ENCODE results near the gene MXRA8. TPM values are rescaled to one million over a fixed set of nuclear protein-coding genes. Genes with fewer than 3 reads are reported as not detected.
"Not testable (repeated sequence)": the region's sequence is repeated elsewhere in the genome, so short reads cannot be mapped to it uniquely, and the experiment has no call there.

MXRA8 gene
- total RNA-seq, 3 donors from 2014 or later (not counting 1 experiment from before 2014, with no cell fraction given): 0.26 TPM; not detected in 2

DNA sequence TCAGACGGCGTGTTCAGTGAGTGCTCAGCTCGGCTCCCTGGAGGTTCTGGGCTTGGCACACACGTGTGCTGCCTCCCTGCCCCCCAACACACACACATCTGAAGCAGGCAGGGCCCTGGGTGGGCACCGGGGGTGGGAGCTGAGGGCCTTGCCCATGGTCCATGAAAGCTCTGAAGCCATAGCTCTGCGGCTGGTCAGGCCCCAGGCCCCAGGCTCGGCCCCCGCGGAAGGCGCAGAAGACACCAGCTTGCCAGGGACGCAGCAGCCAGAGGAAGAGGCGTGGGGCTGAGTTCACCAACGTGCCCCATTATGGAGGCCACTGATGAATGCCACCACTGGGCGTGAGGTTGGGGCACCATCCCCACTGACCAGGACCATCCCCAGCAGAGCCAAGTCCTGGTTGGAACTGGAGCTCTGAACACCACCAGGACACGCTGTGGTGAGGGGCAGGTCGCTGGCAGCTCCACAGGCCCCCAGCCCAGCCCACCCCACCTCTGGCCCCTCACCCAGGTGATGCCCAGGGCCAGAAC is 12.5 kb upstream of the MXRA8 start:
- Mint-ChIP-seq H3K4me1 (peaks cover 10 to 27% of the 10 kb centered on the region in 2 donors), H3K9me3 (no peaks in the 10 kb centered on the region), H3K27me3 (ENCODE audit: low read depth in 2 of 2) (no peaks in the 10 kb centered on the region), H3K36me3 (no peaks in the 10 kb centered on the region), H3K27ac (peak overlapping the region in 1 of 2 donors; percentile 79), H3K4me3 (peak overlapping the region; percentile 32)
- Histone ChIP-seq H3K27ac (ENCODE audit: low read length) (no peak overlapping the region), H3K4me1 (ENCODE audit: control insufficient read depth, insufficient read depth, low read length) (peaks cover 46% of the 10 kb centered on the region), H3K9me3 (ENCODE audit: control insufficient read depth, insufficient read depth, low read length) (no peaks in the 10 kb centered on the region), H3K27me3 (ENCODE audit: control insufficient read depth, insufficient read depth, low read length) (no peaks in the 10 kb centered on the region), H3K36me3 (ENCODE audit: control insufficient read depth, insufficient read depth, low read length) (peaks cover 9% of the 10 kb centered on the region), H3K4me3 (ENCODE audit: low read length) (no peak overlapping the region)
- DNase-seq (peak in 1 of 2 donors; percentile 43), ATAC-seq (no peak)
- TF ChIP-seq CTCF (IDR thresholded peaks at IDR 0.05): no peak
- intact Hi-C loops (cut with micrococcal nuclease): no loop called here
- 72% methylated on average over 16 of the region's 16 CpGs for WGBS (ENCODE audit: insufficient coverage)

DNA sequence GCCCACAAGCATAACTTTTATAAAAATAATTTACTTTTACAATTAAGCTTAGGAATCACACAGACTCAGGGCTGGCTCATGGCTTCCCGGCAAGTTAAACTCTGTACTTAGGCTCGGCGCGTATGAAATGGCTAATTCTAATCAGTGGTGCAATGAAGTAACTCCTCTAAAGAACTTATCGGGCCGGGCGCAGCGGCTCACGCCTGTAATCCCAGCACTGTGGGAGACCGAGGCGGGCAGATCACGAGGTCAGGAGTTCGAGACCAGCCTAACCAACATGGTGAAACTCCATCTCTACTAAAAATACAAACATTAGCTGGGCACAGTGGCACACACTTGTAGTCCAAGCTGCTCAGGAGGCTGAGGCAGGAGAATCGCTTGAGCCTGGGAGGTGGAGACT is 11.7 kb upstream of the MXRA8 start:
- H3K4me3 Mint-ChIP-seq; intact Hi-C loops (cut with micrococcal nuclease); H3K27me3 Mint-ChIP-seq (ENCODE audit: low read depth in 2 of 2); ATAC-seq; H3K9me3 ChIP-seq (ENCODE audit: control insufficient read depth, insufficient read depth, low read length); H3K36me3 ChIP-seq (ENCODE audit: control insufficient read depth, insufficient read depth, low read length); H3K27ac Mint-ChIP-seq; H3K9me3 Mint-ChIP-seq; H3K27me3 ChIP-seq (ENCODE audit: control insufficient read depth, insufficient read depth, low read length); H3K4me3 ChIP-seq (ENCODE audit: low read length); DNase-seq; H3K36me3 Mint-ChIP-seq; H3K27ac ChIP-seq (ENCODE audit: low read length): not testable (repeated sequence)
- WGBS (ENCODE audit: insufficient coverage): 90% methylated on average over 14 of the region's 14 CpGs
- peaks cover 42% of the 10 kb centered on the region for H3K4me1 ChIP-seq (ENCODE audit: control insufficient read depth, insufficient read depth, low read length)
- peaks cover 5 to 23% of the 10 kb centered on the region in 2 donors for H3K4me1 Mint-ChIP-seq

DNA sequence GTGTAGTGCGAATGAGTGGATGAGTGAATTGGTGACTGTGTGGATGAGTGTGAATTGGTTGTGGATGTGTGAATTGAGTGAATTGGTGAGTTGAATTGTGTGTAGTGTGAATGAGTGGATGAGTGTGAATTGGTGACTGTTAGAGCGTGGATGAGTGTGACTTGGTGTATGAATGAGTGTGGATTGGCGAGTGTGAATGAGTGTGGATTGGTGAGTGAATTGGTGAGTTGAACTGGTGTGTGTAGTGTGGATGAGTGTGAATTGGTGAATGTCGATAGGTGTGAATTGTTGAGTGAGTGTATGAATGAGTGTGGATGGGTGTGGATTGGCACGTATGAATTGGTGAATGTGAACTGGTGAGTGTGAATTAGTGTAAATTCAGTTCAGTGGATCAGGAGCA is 9.0 kb upstream of the MXRA8 start:
- peaks cover 19% of the 10 kb centered on the region for H3K4me1 ChIP-seq (ENCODE audit: control insufficient read depth, insufficient read depth, low read length)
- 93% methylated on average over 5 of the region's 5 CpGs for WGBS (ENCODE audit: insufficient coverage)
- Mint-ChIP-seq H3K4me1 (peaks cover 4 to 11% of the 10 kb centered on the region in 2 donors), H3K36me3 (no peaks in the 10 kb centered on the region), H3K4me3 (no peak overlapping the region), H3K27me3 (ENCODE audit: low read depth in 2 of 2) (no peaks in the 10 kb centered on the region), H3K9me3 (no peaks in the 10 kb centered on the region), H3K27ac (no peak overlapping the region)
- DNase-seq (no peak), ATAC-seq (no peak)
- H3K27ac ChIP-seq (ENCODE audit: low read length): no peak overlapping the region
- H3K36me3 ChIP-seq (ENCODE audit: control insufficient read depth, insufficient read depth, low read length): no peaks in the 10 kb centered on the region
- intact Hi-C loops (cut with micrococcal nuclease): no loop called here
- H3K9me3 ChIP-seq (ENCODE audit: control insufficient read depth, insufficient read depth, low read length): no peaks in the 10 kb centered on the region
- no peak for TF ChIP-seq CTCF (IDR thresholded peaks at IDR 0.05)
- no peaks in the 10 kb centered on the region for H3K27me3 ChIP-seq (ENCODE audit: control insufficient read depth, insufficient read depth, low read length)
- H3K4me3 ChIP-seq (ENCODE audit: low read length): no peak overlapping the region

GRCh38 chr1:1366699-1367066 is 8.3 kb upstream of the MXRA8 start:
- 83% methylated on average over 2 of the region's 3 CpGs for WGBS (ENCODE audit: insufficient coverage)
- no peaks in the 10 kb centered on the region for H3K36me3 Mint-ChIP-seq
- Histone ChIP-seq H3K27me3 (ENCODE audit: control insufficient read depth, insufficient read depth, low read length) (no peaks in the 10 kb centered on the region), H3K36me3 (ENCODE audit: control insufficient read depth, insufficient read depth, low read length) (no peaks in the 10 kb centered on the region), H3K9me3 (ENCODE audit: control insufficient read depth, insufficient read depth, low read length) (no peaks in the 10 kb centered on the region), H3K4me3 (ENCODE audit: low read length) (no peak overlapping the region), H3K27ac (ENCODE audit: low read length) (no peak overlapping the region), H3K4me1 (ENCODE audit: control insufficient read depth, insufficient read depth, low read length) (peaks cover 13% of the 10 kb centered on the region)
- H3K27me3 Mint-ChIP-seq (ENCODE audit: low read depth in 2 of 2): no peaks in the 10 kb centered on the region
- H3K9me3 Mint-ChIP-seq: no peaks in the 10 kb centered on the region
- ATAC-seq: no peak
- no peak overlapping the region for H3K27ac Mint-ChIP-seq
- no peak for TF ChIP-seq CTCF (IDR thresholded peaks at IDR 0.05)
- H3K4me1 Mint-ChIP-seq: peaks cover 0 to 7% of the 10 kb centered on the region in 2 donors
- no peak overlapping the region for H3K4me3 Mint-ChIP-seq
- intact Hi-C loops (cut with micrococcal nuclease): no loop called here
- no peak for DNase-seq

All from natural killer cell (primary cell).